SJCRH30 (cell line): Measurements from ENCODE around the gene TOMM40L. TPM values are rescaled to one million over a fixed set of nuclear protein-coding genes. Genes with fewer than 3 reads are reported as not detected.
"Not testable (repeated sequence)": the region's sequence is repeated elsewhere in the genome, so short reads cannot be mapped to it uniquely, and the experiment has no call there.

Experiments used
- DNase-seq, 2 experiments: peaks; one replicate each; pipeline ENCODE4 v3.0.0-alpha.2; 2015 to 2020
- H3K27ac ChIP-seq: fragments of 250-450 bp; sonication (Bioruptor Pico); 2 replicates; pipeline ENCODE4 v1.5.1; 2020; ENCODE audit warnings: mild to moderate bottlenecking, moderate library complexity
- H3K27me3 ChIP-seq: fragments of 250-450 bp; sonication (Bioruptor Pico); 2 replicates; pipeline ENCODE4 v1.5.1; 2020; ENCODE audit warnings: mild to moderate bottlenecking, moderate library complexity
- H3K36me3 ChIP-seq: fragments of 250-450 bp; sonication (Bioruptor Pico); 2 replicates; pipeline ENCODE4 v1.5.1; 2020; ENCODE audit warnings: mild to moderate bottlenecking, moderate library complexity
- H3K4me1 ChIP-seq: fragments of 250-450 bp; sonication (Bioruptor Pico); 2 replicates; pipeline ENCODE4 v1.5.1; 2020; ENCODE audit warnings: mild to moderate bottlenecking, moderate library complexity
- H3K4me3 ChIP-seq: fragments of 250-450 bp; sonication (Bioruptor Pico); 2 replicates; pipeline ENCODE4 v1.5.1; 2020; ENCODE audit warnings: mild to moderate bottlenecking, moderate library complexity
- H3K9me3 ChIP-seq: fragments of 250-450 bp; sonication (Bioruptor Pico); replicated peaks from 2 replicates; pipeline ENCODE4 v1.5.1; 2020; ENCODE audit warnings: mild to moderate bottlenecking, moderate library complexity
- total RNA-seq: library from RNA; depleted of rRNA; stranded (reverse); fragments of >200 nt; shearing (Covaris generic); gene quantifications from 2 replicates; pipeline ENCODE4 v1.2.3, GENCODE V29; 2014

Gene TOMM40L
- total RNA-seq, 1 experiment from 2014 or later = 8.9 TPM

GRCh38 chr1:161223805-161224694 is 1.8 kb upstream of the TOMM40L start:
- peaks cover 8% of the 10 kb centered on the region for H3K4me1 ChIP-seq
- H3K36me3 ChIP-seq = no peaks in the 10 kb centered on the region
- no peak for DNase-seq
- H3K27me3 ChIP-seq = no peaks in the 10 kb centered on the region
- no peaks in the 10 kb centered on the region for H3K9me3 ChIP-seq
- no peak overlapping the region for H3K4me3 ChIP-seq
- no peak overlapping the region for H3K27ac ChIP-seq

GRCh38 chr1:161224695-161225087 is 1.2 kb upstream of the TOMM40L start:
- H3K36me3 ChIP-seq, H3K9me3 ChIP-seq, DNase-seq, H3K4me1 ChIP-seq, H3K27me3 ChIP-seq, H3K4me3 ChIP-seq, H3K27ac ChIP-seq: not testable (repeated sequence)

GRCh38 chr1:161225178-161225533 is 704 bp upstream of the TOMM40L start:
- Histone ChIP-seq H3K36me3 (no peaks in the 10 kb centered on the region), H3K27me3 (no peaks in the 10 kb centered on the region), H3K9me3 (no peaks in the 10 kb centered on the region), H3K4me3 (peak overlapping the region; percentile 25), H3K4me1 (peaks cover 8% of the 10 kb centered on the region), H3K27ac (no peak overlapping the region)
- DNase-seq = peak in 1 of 2 experiments; percentile 20

- Histone ChIP-seq H3K36me3 (no peaks in the 10 kb centered on the region), H3K27me3 (no peaks in the 10 kb centered on the region), H3K4me1 (peaks cover 8% of the 10 kb centered on the region), H3K9me3 (no peaks in the 10 kb centered on the region), H3K27ac (peak overlapping the region; percentile 59), H3K4me3 (peak overlapping the region; percentile 80)
- peak in 1 of 2 experiments; percentile 16 for DNase-seq
Measured at GRCh38 chr1:161226320-161226711, 456 bp downstream of the TOMM40L start.

- Histone ChIP-seq H3K4me3 (peak overlapping the region; percentile 80), H3K9me3 (no peaks in the 10 kb centered on the region), H3K27me3 (no peaks in the 10 kb centered on the region), H3K36me3 (no peaks in the 10 kb centered on the region), H3K27ac (no peak overlapping the region), H3K4me1 (peaks cover 8% of the 10 kb centered on the region)
- DNase-seq = no peak
Measured at GRCh38 chr1:161226759-161227158, 899 bp downstream of the TOMM40L start.

- Histone ChIP-seq H3K36me3 (no peaks in the 10 kb centered on the region), H3K4me1 (peaks cover 8% of the 10 kb centered on the region), H3K27ac (no peak overlapping the region), H3K4me3 (peak overlapping the region; percentile 80), H3K9me3 (no peaks in the 10 kb centered on the region), H3K27me3 (no peaks in the 10 kb centered on the region)
- peak; percentile 73 to 85 for DNase-seq
Measured at GRCh38 chr1:161227196-161227871, 1.5 kb downstream of the TOMM40L start.

- Histone ChIP-seq H3K36me3 (no peaks in the 10 kb centered on the region), H3K4me1 (peaks cover 8% of the 10 kb centered on the region), H3K4me3 (no peak overlapping the region), H3K27me3 (no peaks in the 10 kb centered on the region), H3K27ac (no peak overlapping the region), H3K9me3 (no peaks in the 10 kb centered on the region)
- no peak for DNase-seq
Measured at GRCh38 chr1:161228032-161228431, 2.2 kb downstream of the TOMM40L start.

- no peaks in the 10 kb centered on the region for H3K9me3 ChIP-seq
- no peaks in the 10 kb centered on the region for H3K36me3 ChIP-seq
- DNase-seq = no peak
- no peak overlapping the region for H3K27ac ChIP-seq
- H3K4me1 ChIP-seq = peaks cover 7% of the 10 kb centered on the region
- no peaks in the 10 kb centered on the region for H3K27me3 ChIP-seq
- no peak overlapping the region for H3K4me3 ChIP-seq
Measured at GRCh38 chr1:161229896-161230295, 4.0 kb downstream of the TOMM40L start.

- no peak overlapping the region for H3K4me3 ChIP-seq
- DNase-seq = no peak
- H3K4me1 ChIP-seq = peaks cover 2% of the 10 kb centered on the region
- no peak overlapping the region for H3K27ac ChIP-seq
- H3K27me3 ChIP-seq = no peaks in the 10 kb centered on the region
- H3K9me3 ChIP-seq = no peaks in the 10 kb centered on the region
- H3K36me3 ChIP-seq = no peaks in the 10 kb centered on the region
Measured at GRCh38 chr1:161230762-161231161, 4.9 kb downstream of the TOMM40L start.

GRCh38 chr1:161233102-161233501 is 7.2 kb downstream of the TOMM40L start:
- H3K27ac ChIP-seq = no peak overlapping the region
- no peaks in the 10 kb centered on the region for H3K27me3 ChIP-seq
- no peak overlapping the region for H3K4me3 ChIP-seq
- no peak for DNase-seq
- H3K36me3 ChIP-seq = no peaks in the 10 kb centered on the region
- no peaks in the 10 kb centered on the region for H3K4me1 ChIP-seq
- H3K9me3 ChIP-seq = no peaks in the 10 kb centered on the region

- no peak overlapping the region for H3K27ac ChIP-seq
- H3K4me1 ChIP-seq = no peaks in the 10 kb centered on the region
- no peak for DNase-seq
- no peaks in the 10 kb centered on the region for H3K36me3 ChIP-seq
- no peaks in the 10 kb centered on the region for H3K27me3 ChIP-seq
- no peaks in the 10 kb centered on the region for H3K9me3 ChIP-seq
- no peak overlapping the region for H3K4me3 ChIP-seq
Measured at GRCh38 chr1:161235957-161236775, 10.3 kb downstream of the TOMM40L start.

GRCh38 chr1:161238039-161238473 is 12.2 kb downstream of the TOMM40L start, which contains the start of gene NR1I3:
Gene NR1I3, minus strand, starts transcription at chr1:161238203. Its CDS starts 1,638 bp downstream, at chr1:161236565.
- H3K27me3 ChIP-seq = no peaks in the 10 kb centered on the region
- no peaks in the 10 kb centered on the region for H3K9me3 ChIP-seq
- DNase-seq = no peak
- H3K4me3 ChIP-seq = no peak within 1 kb of the TSS
- H3K4me1 ChIP-seq = no peaks in the 10 kb centered on the region
- H3K36me3 ChIP-seq = no peaks in the 10 kb centered on the region
- H3K27ac ChIP-seq = no peak within 1 kb of the TSS

- DNase-seq = no peak
- Histone ChIP-seq H3K27me3 (no peaks in the 10 kb centered on the region), H3K36me3 (no peaks in the 10 kb centered on the region), H3K4me1 (no peaks in the 10 kb centered on the region), H3K27ac (no peak overlapping the region), H3K9me3 (no peaks in the 10 kb centered on the region), H3K4me3 (no peak overlapping the region)
Measured at GRCh38 chr1:161241682-161242081, 15.8 kb downstream of the TOMM40L start.

- no peak for DNase-seq
- H3K4me1 ChIP-seq = no peaks in the 10 kb centered on the region
- H3K4me3 ChIP-seq = no peak overlapping the region
- H3K36me3 ChIP-seq = no peaks in the 10 kb centered on the region
- H3K27me3 ChIP-seq = no peaks in the 10 kb centered on the region
- no peaks in the 10 kb centered on the region for H3K9me3 ChIP-seq
- H3K27ac ChIP-seq = no peak overlapping the region
Measured at GRCh38 chr1:161242313-161242712, 16.5 kb downstream of the TOMM40L start.

- H3K4me1 ChIP-seq = no peaks in the 10 kb centered on the region
- no peaks in the 10 kb centered on the region for H3K27me3 ChIP-seq
- no peak for DNase-seq
- no peak overlapping the region for H3K4me3 ChIP-seq
- no peaks in the 10 kb centered on the region for H3K36me3 ChIP-seq
- no peaks in the 10 kb centered on the region for H3K9me3 ChIP-seq
- H3K27ac ChIP-seq = no peak overlapping the region
Measured at GRCh38 chr1:161244888-161245287, 19.0 kb downstream of the TOMM40L start.
